ENCODE measurements around the gene FRG2.

DNA sequence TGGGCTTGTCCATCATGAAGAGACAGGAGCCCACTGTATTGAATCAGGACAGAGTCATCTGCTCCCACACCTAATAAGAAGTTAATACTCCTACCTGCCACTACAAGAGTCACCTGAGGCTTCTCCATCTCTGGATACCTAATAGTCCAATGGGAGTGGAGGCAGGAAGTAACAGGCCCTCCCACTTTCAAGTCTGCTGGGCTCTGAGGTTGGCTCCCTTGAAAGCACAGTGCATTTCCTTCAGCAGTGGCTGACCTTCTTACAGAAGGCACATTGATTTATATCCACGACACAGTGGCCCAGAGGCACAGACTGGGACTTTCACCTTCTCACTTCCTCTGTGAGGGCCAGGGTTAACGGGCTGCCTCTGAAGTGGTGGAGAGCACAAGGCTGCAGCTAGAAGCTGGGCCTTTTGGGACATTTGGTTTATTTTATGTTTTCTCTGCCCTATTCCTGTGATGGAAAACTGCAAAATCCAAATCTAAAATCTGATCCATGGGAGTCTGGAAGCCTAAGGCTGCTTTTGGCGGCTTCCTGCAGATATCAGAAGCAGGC, 38.1 kb downstream of the FRG2 start:
- TF ChIP-seq JUNB (IDR thresholded peaks at IDR 0.05) = no peak
- TF ChIP-seq CTCF (IDR thresholded peaks at IDR 0.05) = no peak
- no peak for TF ChIP-seq REST (IDR thresholded peaks at IDR 0.05)
- no peak for TF ChIP-seq NR3C1 (IDR thresholded peaks at IDR 0.05)
- TF ChIP-seq EP300 (IDR thresholded peaks at IDR 0.05) = no peak
- TF ChIP-seq HMGXB4 (CRISPR knock-in tag; IDR thresholded peaks at IDR 0.05; ENCODE audit: borderline replicate concordance) = no peak
- TF ChIP-seq USF2 (IDR thresholded peaks at IDR 0.05) = no peak
- TF ChIP-seq, protein P1, sequence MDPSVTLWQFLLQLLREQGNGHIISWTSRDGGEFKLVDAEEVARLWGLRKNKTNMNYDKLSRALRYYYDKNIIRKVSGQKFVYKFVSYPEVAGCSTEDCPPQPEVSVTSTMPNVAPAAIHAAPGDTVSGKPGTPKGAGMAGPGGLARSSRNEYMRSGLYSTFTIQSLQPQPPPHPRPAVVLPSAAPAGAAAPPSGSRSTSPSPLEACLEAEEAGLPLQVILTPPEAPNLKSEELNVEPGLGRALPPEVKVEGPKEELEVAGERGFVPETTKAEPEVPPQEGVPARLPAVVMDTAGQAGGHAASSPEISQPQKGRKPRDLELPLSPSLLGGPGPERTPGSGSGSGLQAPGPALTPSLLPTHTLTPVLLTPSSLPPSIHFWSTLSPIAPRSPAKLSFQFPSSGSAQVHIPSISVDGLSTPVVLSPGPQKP (IDR thresholded peaks at IDR 0.05; ENCODE audit: low read depth, low read length) = no peak

Measured in A549 (cell line).